8988T (cell line): ENCODE measurements around the gene NCAPD3.
"Not testable (repeated sequence)": the region's sequence is repeated elsewhere in the genome, so short reads cannot be mapped to it uniquely, and the experiment has no call there.

ENCODE experiments used
- DNase-seq: peaks from one replicate; pipeline ENCODE4 v3.0.0; 2011

NCAPD3 gene

DNA sequence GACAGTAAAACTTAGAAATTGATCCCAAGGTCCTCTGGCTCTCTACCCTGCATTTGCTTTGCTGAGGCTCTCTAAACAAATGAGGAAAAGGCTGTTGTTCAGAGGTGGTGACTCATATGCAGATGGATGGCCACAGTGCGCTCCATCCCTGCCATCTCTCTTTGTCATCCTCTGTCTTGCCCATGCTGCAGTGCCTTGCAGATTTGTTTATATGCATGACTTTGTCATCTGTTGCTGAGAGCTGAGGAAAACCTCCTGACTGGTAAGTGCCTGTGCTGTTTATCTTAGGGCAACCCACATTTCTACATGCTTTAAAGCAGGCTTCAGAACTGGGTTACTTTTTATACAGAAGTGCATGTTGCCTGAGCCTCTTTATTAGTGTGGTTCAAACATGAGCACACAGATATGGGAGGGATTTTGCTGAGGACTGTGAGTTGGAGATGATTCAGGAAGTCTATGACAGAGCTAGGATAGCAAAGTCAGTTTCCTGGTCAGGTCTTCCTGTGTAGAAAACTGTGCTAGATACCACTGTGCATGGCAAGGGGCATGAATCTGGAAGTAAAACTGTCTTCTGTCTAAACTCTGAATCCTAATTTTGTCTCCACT, 97.4 kb downstream of the NCAPD3 start:
- DNase-seq, result no peak

DNA sequence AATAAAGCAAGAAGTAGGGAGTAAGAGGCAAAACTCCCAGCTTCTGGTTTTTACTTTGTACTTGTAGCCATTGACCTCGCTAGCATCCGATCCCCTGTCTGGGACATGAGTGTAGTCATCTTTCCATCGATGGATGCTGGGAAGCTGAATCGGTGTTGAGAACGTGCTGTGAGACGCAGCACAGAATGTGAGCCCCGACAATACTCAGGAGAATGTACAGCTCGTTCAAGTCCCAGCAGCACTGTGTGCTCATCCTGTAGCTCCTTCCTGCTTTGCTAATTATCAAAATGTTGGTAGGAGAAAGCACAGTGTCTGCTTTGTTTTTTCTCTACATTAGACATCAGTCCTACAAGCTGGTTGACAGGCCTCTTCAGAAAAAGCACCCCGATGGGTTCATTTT, 98.3 kb downstream of the NCAPD3 start:
- DNase-seq, result no peak

GRCh38 chr11:134124660-134125451, 98.9 kb downstream of the NCAPD3 start:
- DNase-seq, result no peak

- no peak for DNase-seq
Observed at GRCh38 chr11:134120921-134121526, 102.7 kb downstream of the NCAPD3 start.

DNA sequence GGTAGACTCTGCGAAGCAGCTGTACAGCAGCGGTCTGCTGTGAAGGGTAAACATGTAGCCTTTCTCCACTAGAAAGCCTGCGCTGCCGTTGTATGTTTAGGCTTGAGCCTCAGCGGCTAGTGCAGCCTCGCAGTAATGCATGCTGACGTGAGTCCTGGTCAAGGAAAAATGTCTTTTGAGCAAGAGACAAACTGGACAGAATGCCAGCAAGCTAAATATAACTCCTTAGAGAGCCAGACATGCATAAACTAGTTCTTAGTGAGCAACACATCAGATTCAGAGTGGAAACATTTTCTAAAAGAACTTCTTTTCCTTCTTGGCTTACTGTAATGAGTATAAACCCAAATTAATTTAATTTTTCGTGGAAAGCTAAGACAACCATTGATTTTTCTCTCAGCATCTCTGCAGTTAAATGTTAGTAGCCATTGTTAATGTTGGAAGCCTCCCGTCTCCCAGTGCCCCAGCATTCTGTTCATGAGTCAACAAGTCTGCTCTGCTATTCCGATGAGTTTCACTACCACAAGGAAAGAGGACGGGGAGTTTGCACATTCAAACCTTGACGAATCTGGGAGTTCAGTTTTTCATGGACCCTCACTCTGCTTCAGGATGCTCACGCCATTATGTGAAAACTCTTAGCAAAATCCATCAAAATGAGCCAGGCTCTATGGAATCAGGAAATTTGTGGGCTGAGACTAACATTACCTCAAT, 103.5 kb downstream of the NCAPD3 start:
- DNase-seq, result no peak

- no peak for DNase-seq
Observed at GRCh38 chr11:134119094-134119493, 104.7 kb downstream of the NCAPD3 start.

DNA sequence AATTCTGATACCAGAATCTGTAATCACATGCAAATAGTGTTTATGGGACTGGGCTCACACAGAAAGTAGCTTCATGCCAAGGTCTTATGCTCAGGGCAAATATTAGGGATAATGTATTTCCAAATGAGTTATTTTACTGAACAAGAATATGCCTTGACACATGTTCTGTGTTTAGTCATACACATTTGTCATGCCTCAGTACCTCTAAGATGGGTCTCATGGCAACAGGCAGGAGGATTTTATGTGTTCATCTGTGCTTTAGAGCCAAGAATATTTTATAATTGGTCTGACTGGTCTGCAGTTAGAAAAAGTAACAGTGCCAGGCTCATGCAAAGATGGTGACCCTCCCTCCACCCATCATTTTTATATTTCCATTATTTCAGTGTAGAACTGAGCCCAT, 105.8 kb downstream of the NCAPD3 start:
- DNase-seq, result no peak

DNA sequence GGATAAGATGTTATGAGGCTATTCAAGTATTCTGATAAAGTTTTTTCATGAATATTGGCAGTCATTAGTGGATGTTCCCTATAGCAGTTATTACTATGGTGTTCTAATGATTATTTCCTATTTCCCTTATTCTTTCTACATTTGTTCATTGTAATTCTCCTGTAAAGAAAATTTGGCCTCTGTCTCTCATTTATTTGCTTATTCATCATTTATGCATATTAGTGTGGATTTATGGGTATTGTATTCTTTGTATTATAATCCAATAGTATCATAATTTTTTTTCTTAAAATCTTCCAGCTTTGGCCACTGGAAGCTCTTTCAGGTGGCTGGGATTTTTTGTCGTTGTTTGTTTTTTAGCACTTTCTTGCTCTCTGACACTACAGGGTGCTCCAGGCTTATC, 107.6 kb downstream of the NCAPD3 start:
- DNase-seq, result no peak

- not testable (repeated sequence) for DNase-seq
Observed at GRCh38 chr11:134113787-134114186, 110.0 kb downstream of the NCAPD3 start.

- no peak for DNase-seq
Observed at GRCh38 chr11:134110252-134110815, 113.4 kb downstream of the NCAPD3 start.
